GM12878 (cell line): Measurements from ENCODE around the gene PON1. TPM values are rescaled to one million over a fixed set of nuclear protein-coding genes. Genes with fewer than 3 reads are reported as not detected.

Experiments
- ATAC-seq: fragments of 200-7000 bp; cut with Tn5 transposase; 3 replicates; pipeline ENCODE4 v1.9.1; 2020; ENCODE audit warnings: mild to moderate bottlenecking, moderate library complexity
- BruUV-seq: library from RNA; stranded (reverse); fragments of 400-500 nt; replicated peaks from 2 replicates; lab custom pipeline; 2021; lab: Mats Ljungman, UMichigan
- CTCF ChIA-PET: fragments of 300-600 bp; sonication (Branson Sonifier 250); formaldehyde crosslinking; extraction: SDS; loops from one replicate; lab custom pipeline; 2021; ENCODE audit warnings: inconsistent platforms; lab: Yijun Ruan, JAX
- POLR2A ChIA-PET: fragments of 350-600 bp; formaldehyde crosslinking; extraction: SDS; loops from one replicate; lab custom pipeline; 2021; ENCODE audit warnings: inconsistent platforms; lab: Charles Lee
- RAD21 ChIA-PET: fragments of 300-600 bp; sonication (Branson Sonifier 250); formaldehyde crosslinking; loops from one replicate; lab custom pipeline; 2023; ENCODE audit warnings: antibody characterized with exemption; ENCODE audit not compliant: unreplicated experiment; lab: Charles Lee
- SMC1A ChIA-PET: fragments of 300-600 bp; sonication (Branson Sonifier 250); formaldehyde crosslinking; loops from one replicate; lab custom pipeline; 2023; ENCODE audit not compliant: unreplicated experiment, uncharacterized antibody; lab: Charles Lee
- DNase-seq: peaks from one replicate; pipeline ENCODE4 v3.0.0-alpha.2; 2011; ENCODE audit warnings: low read depth, low spot score
- FAIRE-seq: peaks from 3 replicates; lab custom pipeline; 2011; peaks lifted over from hg19 to GRCh38; lab: Jason Lieb, UNC
- H2AFZ ChIP-seq: 2 replicates; pipeline ENCODE4 v1.6.0; 2011; ENCODE audit warnings: low read depth, low read length, control low read depth; ENCODE audit not compliant: control insufficient read depth
- H3K27ac ChIP-seq: 2 replicates; pipeline ENCODE4 v1.5.1; 2011; ENCODE audit warnings: control low read depth; ENCODE audit not compliant: control insufficient read depth, insufficient read depth
- H3K27me3 ChIP-seq, 2 experiments: replicated peaks in 1 of 2; 2 replicates each; pipeline versions ENCODE4 v1.6.0 to v1.6.1; 2011; ENCODE audit warnings: low read length in 1 of 2; ENCODE audit not compliant: control insufficient read depth in 2 of 2, insufficient read depth in 2 of 2
- H3K36me3 ChIP-seq, 2 experiments: 2 replicates each; pipeline ENCODE4 v1.5.1; 2011; ENCODE audit warnings: low read length in 1 of 2; ENCODE audit not compliant: control insufficient read depth in 2 of 2, insufficient read depth in 2 of 2
- H3K4me1 ChIP-seq: 2 replicates; pipeline ENCODE4 v1.6.1; 2011; ENCODE audit warnings: mild to moderate bottlenecking, low read length, moderate library complexity, mixed read lengths; ENCODE audit not compliant: control insufficient read depth, insufficient read depth
- H3K4me2 ChIP-seq: 2 replicates; pipeline ENCODE4 v1.6.0; 2011; ENCODE audit warnings: control low read depth; ENCODE audit not compliant: control insufficient read depth, insufficient read depth
- H3K4me3 ChIP-seq: fragments of 200-600 bp; sonication (generic); 2 replicates; pipeline ENCODE4 v1.5.1; 2016
- H3K79me2 ChIP-seq: 2 replicates; pipeline ENCODE4 v1.6.0; 2011; ENCODE audit warnings: low read length; ENCODE audit not compliant: control insufficient read depth, insufficient read depth
- H3K9ac ChIP-seq: 2 replicates; pipeline ENCODE4 v1.8.0; 2011; ENCODE audit warnings: low read length, control low read depth, mixed read lengths; ENCODE audit not compliant: control insufficient read depth, insufficient read depth
- H3K9me3 ChIP-seq: replicated peaks from 3 replicates; pipeline ENCODE4 v1.5.1; 2011; ENCODE audit warnings: mild to moderate bottlenecking, low read length; ENCODE audit not compliant: control insufficient read depth, insufficient read depth
- H4K20me1 ChIP-seq: 2 replicates; pipeline ENCODE4 v1.6.0; 2011; ENCODE audit not compliant: control insufficient read depth, insufficient read depth
- BCL11A ChIP-seq: IDR thresholded peaks from 2 replicates; pipeline ENCODE4 v1.6.1; 2011; ENCODE audit warnings: low read depth, low read length
- BHLHE40 ChIP-seq, 2 experiments: fragments of 450-650 bp in 1 of 2; IDR thresholded peaks; 2 replicates each; pipeline ENCODE4 v1.6.1; 2011 to 2017; ENCODE audit warnings: low read depth in 2 of 2, borderline replicate concordance in 1 of 2, improper control_type of control experiment in 1 of 2, low read length in 1 of 2, mild to moderate bottlenecking in 1 of 2
- ETV6 ChIP-seq, 2 experiments: fragments of 450-650 bp in 1 of 2; IDR thresholded peaks in 1 of 2; conservative IDR thresholded peaks in 1 of 2; 2 replicates each; pipeline ENCODE4 v1.6.1; 2014; ENCODE audit warnings: antibody characterized with exemption in 1 of 2, borderline replicate concordance in 1 of 2, low read depth in 1 of 2, mild to moderate bottlenecking in 1 of 2, moderate library complexity in 1 of 2
- KAT2A ChIP-seq: conservative IDR thresholded peaks from 2 replicates; pipeline ENCODE4 v1.6.1; 2011; ENCODE audit warnings: low read depth, low read length; ENCODE audit not compliant: control insufficient read depth
- POLR2AphosphoS2 ChIP-seq: IDR thresholded peaks from 2 replicates; pipeline ENCODE4 v1.6.1; 2011; ENCODE audit warnings: low read depth, mild to moderate bottlenecking, low read length, improper control_type of control experiment, moderate library complexity
- TCF12 ChIP-seq: IDR thresholded peaks from 2 replicates; pipeline ENCODE4 v1.6.1; 2011; ENCODE audit warnings: low read depth, mild to moderate bottlenecking, low read length
- WGBS: methylation state at CpG from one replicate; pipeline ENCODE4 v1.1.6; 2016; ENCODE audit warnings: low lambda C conversion rate; ENCODE audit not compliant: insufficient replicate concordance, insufficient coverage; ENCODE audit errors: missing lambda C conversion rate; 5-methylcytosine and 5-hydroxymethylcytosine counted together
- in situ Hi-C: fragments of 300-500 bp; cut with MboI; formaldehyde crosslinking; loops from 9 replicates; pipeline ENCODE4 v1.14.3; 2018; ENCODE audit warnings: mixed read lengths
- intact Hi-C: fragments of 100-400 bp; cut with micrococcal nuclease; formaldehyde crosslinking; loops from one replicate; pipeline ENCODE4 v1.14.2; 2022; ENCODE audit not compliant: unreplicated experiment
- polyA plus RNA-seq, 11 experiments: library from polyadenylated mRNA; depleted of rRNA in 4 of 11; unstranded in 6 of 11; stranded (reverse) in 5 of 11; fragments of >200 nt; fragmentation: Nextera tagmentation in 4 of 11; fragmentation: Illumina TruSeq in 1 of 11; extraction: Ambion mirVana in 4 of 11; extraction: Trizol in 1 of 11; gene quantifications; 1 replicate in 1 of 11; 2 replicates in 10 of 11; pipeline versions ENCODE4 v1.2.1 to v1.2.3, GENCODE V29; 2011 to 2016; ENCODE audit warnings: inconsistent platforms in 2 of 11, missing spikeins in 2 of 11, low read depth in 1 of 11
- small RNA-seq: library from RNA; depleted of rRNA; stranded (forward); fragments of <200 nt; gene quantifications from one replicate; pipeline ENCODE3, GENCODE V24; 2014
- total RNA-seq, 4 experiments: library from RNA; depleted of rRNA in 3 of 4; stranded (reverse); fragments of >200 nt in 3 of 4; fragmentation: Illumina TruSeq in 1 of 4; extraction: Trizol in 1 of 4; gene quantifications; 2 replicates each; pipeline versions ENCODE4 v1.2.1 to v1.2.3, GENCODE V29; 2013 to 2021
- TF ChIP-seq, protein P1 (sequence below): IDR thresholded peaks from 2 replicates; pipeline ENCODE4 v1.6.1; 2011; ENCODE audit warnings: low read depth, mild to moderate bottlenecking, low read length, moderate library complexity, borderline replicate concordance; ENCODE audit errors: extremely low read depth

The PON1 gene
- total and polyA plus RNA-seq, 10 of the 15 experiments (the other 5 are each of a cell fraction or from before 2014, with no cell fraction given) = 0.10 to 0.26 (median 0.23) TPM; not detected in 4

DNA sequence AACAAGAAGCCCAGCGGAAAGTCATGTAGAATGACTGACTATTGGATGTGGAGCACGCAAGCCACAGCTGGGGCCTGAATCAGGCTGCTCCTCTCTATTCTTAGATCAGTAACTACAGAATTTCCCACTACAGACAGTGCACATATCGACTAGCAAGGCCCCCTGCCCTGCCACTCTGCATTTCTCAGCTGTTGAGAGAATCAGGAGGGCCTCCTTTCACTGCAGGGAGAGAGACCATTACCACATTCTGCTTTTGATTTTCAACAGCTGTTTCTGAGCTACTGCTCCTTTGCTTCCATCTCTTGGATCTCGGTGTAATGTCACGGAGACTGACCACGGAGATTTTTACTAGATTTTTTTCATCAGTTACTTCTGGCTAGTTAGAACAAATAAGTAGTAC, 73.8 kb downstream of the PON1 start:
- FAIRE-seq = no peak
- SMC1A ChIA-PET = interaction anchor here (1.0 to 6.3 kb wide), 4 partner anchors 11 to 261 kb away, joined by 3 to 56 read pairs (median 4); no protein-coding TSS in a partner anchor
- H3K4me3 ChIP-seq = no peak overlapping the region
- in situ Hi-C loops (no loop called here), intact Hi-C loops (no loop called here)
- H3K9ac ChIP-seq = no peak overlapping the region
- H3K9me3 ChIP-seq = no peaks in the 10 kb centered on the region
- H3K79me2 ChIP-seq = no peaks in the 10 kb centered on the region
- 49% methylated on average over 6 of the region's 6 CpGs for WGBS
- no peaks in the 10 kb centered on the region for H3K36me3 ChIP-seq
- no peak for ATAC-seq
- H2AFZ ChIP-seq = no peak overlapping the region
- CTCF ChIA-PET = interaction anchor here (0.9 to 1.3 kb wide), 2 partner anchors 43 to 226 kb away, joined by 3 read pairs; no protein-coding TSS in a partner anchor
- no peaks in the 10 kb centered on the region for H3K4me1 ChIP-seq
- H3K4me2 ChIP-seq = no peak overlapping the region
- no peak for DNase-seq
- H3K27me3 ChIP-seq = no peaks in the 10 kb centered on the region
- POLR2A ChIA-PET = no interaction called here
- RAD21 ChIA-PET = interaction anchor here (1.0 to 2.1 kb wide), 2 partner anchors 226 to 439 kb away, joined by 3 to 9 read pairs; no protein-coding TSS in a partner anchor
- no peaks in the 10 kb centered on the region for H4K20me1 ChIP-seq
- TF ChIP-seq ETV6 (conservative IDR thresholded peaks at IDR 0.05 in 1 of 2, IDR thresholded peaks at IDR 0.05 in 1 of 2; ENCODE audit: borderline replicate concordance in 1 of 2, low read depth in 1 of 2) (no peak), TCF12 (no peak), BCL11A (no peak), KAT2A (no peak), BHLHE40 (IDR thresholded peaks at IDR 0.05; ENCODE audit: borderline replicate concordance in 1 of 2, low read depth in 2 of 2, low read length in 1 of 2) (no peak), POLR2AphosphoS2 (no peak)
- TF ChIP-seq, protein P1, sequence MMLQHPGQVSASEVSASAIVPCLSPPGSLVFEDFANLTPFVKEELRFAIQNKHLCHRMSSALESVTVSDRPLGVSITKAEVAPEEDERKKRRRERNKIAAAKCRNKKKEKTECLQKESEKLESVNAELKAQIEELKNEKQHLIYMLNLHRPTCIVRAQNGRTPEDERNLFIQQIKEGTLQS = no peak
- H3K27ac ChIP-seq = no peak overlapping the region
- BruUV-seq = no TSS peak

Small RNA genes lying within 50 kb of the gene (small RNA-seq; reads per million reads assigned to genes)
- not detected for gene AC004022.2

Other genes starting within 250 kb of the PON1 start
- 0.45 and 0.71 TPM in 2 replicates for gene PON3, start 71.8 kb upstream of the PON1 start, total RNA-seq (2014; rRNA removed)
- gene PON3, start 71.8 kb upstream of the PON1 start, total RNA-seq (2014; rRNA removed; fragmentation: Illumina TruSeq; extraction: Trizol) = 0.76 and 1.0 TPM in 2 replicates
- 0.64 and 0.69 TPM in 2 replicates for gene PON3, start 71.8 kb upstream of the PON1 start, total RNA-seq (2021)
- 1.7 and 2.0 TPM in 2 replicates for gene PON3, start 71.8 kb upstream of the PON1 start, polyA plus RNA-seq (2011; rRNA removed)
- 0.29 and 0.78 TPM in 2 replicates for gene PON3, start 71.8 kb upstream of the PON1 start, polyA plus RNA-seq (2014; fragmentation: Illumina TruSeq; extraction: Trizol)
- gene PON3, start 71.8 kb upstream of the PON1 start, polyA plus RNA-seq (2014; fragmentation: Nextera tagmentation; extraction: Ambion mirVana) = 1 to 10 TPM; 1.4 to 2.0 TPM
- gene PON3, start 71.8 kb upstream of the PON1 start, polyA plus RNA-seq (2014; rRNA removed) = 0.69 and 0.78 TPM in 2 replicates
- 1 to 10 TPM; 1.0 to 1.4 TPM for gene PON3, start 71.8 kb upstream of the PON1 start, polyA plus RNA-seq (2016; fragmentation: Nextera tagmentation; extraction: Ambion mirVana)
- gene PON2, start 110.5 kb upstream of the PON1 start, total RNA-seq (2014; rRNA removed) = 43.8 and 53.2 TPM in 2 replicates
- gene PON2, start 110.5 kb upstream of the PON1 start, total RNA-seq (2014; rRNA removed; fragmentation: Illumina TruSeq; extraction: Trizol) = 46.6 and 48.8 TPM in 2 replicates
- gene PON2, start 110.5 kb upstream of the PON1 start, total RNA-seq (2021) = 32.7 TPM in 2 replicates
- gene PON2, start 110.5 kb upstream of the PON1 start, polyA plus RNA-seq (2011; rRNA removed) = 127 and 183 TPM in 2 replicates
- 56.8 and 63.6 TPM in 2 replicates for gene PON2, start 110.5 kb upstream of the PON1 start, polyA plus RNA-seq (2014; fragmentation: Illumina TruSeq; extraction: Trizol)
- gene PON2, start 110.5 kb upstream of the PON1 start, polyA plus RNA-seq (2014; fragmentation: Nextera tagmentation; extraction: Ambion mirVana) = 10 to 100 TPM; 22.9 to 30.2 TPM
- gene PON2, start 110.5 kb upstream of the PON1 start, polyA plus RNA-seq (2014; rRNA removed) = 40.4 and 52.4 TPM in 2 replicates
- 10 to 100 TPM; 45.7 to 48.2 TPM for gene PON2, start 110.5 kb upstream of the PON1 start, polyA plus RNA-seq (2016; fragmentation: Nextera tagmentation; extraction: Ambion mirVana)
- gene ASB4, start 161.4 kb upstream of the PON1 start, total RNA-seq (2014; rRNA removed) = not detected in 2 replicates
- gene ASB4, start 161.4 kb upstream of the PON1 start, total RNA-seq (2014; rRNA removed; fragmentation: Illumina TruSeq; extraction: Trizol) = not detected in 2 replicates
- 0.08 TPM in 1 of 2 replicates, not detected in the other for gene ASB4, start 161.4 kb upstream of the PON1 start, total RNA-seq (2021)
- 1.1 and 1.3 TPM in 2 replicates for gene ASB4, start 161.4 kb upstream of the PON1 start, polyA plus RNA-seq (2011; rRNA removed)
- not detected in 2 replicates for gene ASB4, start 161.4 kb upstream of the PON1 start, polyA plus RNA-seq (2014; fragmentation: Illumina TruSeq; extraction: Trizol)
- gene ASB4, start 161.4 kb upstream of the PON1 start, polyA plus RNA-seq (2014; fragmentation: Nextera tagmentation; extraction: Ambion mirVana) = not detected
- gene ASB4, start 161.4 kb upstream of the PON1 start, polyA plus RNA-seq (2014; rRNA removed) = 0.12 TPM in 1 of 2 replicates, not detected in the other
- gene ASB4, start 161.4 kb upstream of the PON1 start, polyA plus RNA-seq (2016; fragmentation: Nextera tagmentation; extraction: Ambion mirVana) = not detected